A673 (cell line): ENCODE measurements around the gene SLC22A9. TPM values are rescaled to one million over a fixed set of nuclear protein-coding genes. Genes with fewer than 3 reads are reported as not detected.
"Not testable (repeated sequence)": the region's sequence is repeated elsewhere in the genome, so short reads cannot be mapped to it uniquely, and the experiment has no call there.

ENCODE experiments used
- BruUV-seq: library from RNA; stranded (reverse); fragments of 400-500 nt; replicated peaks from 2 replicates; lab custom pipeline; 2021; lab: Mats Ljungman, UMichigan
- CTCF ChIA-PET: fragments of 300-600 bp; sonication (Branson Sonifier 250); formaldehyde crosslinking; loops from one replicate; lab custom pipeline; 2022; ENCODE audit warnings: antibody characterized with exemption; lab: Charles Lee
- POLR2A ChIA-PET: fragments of 300-600 bp; sonication (Branson Sonifier 250); formaldehyde crosslinking; loops from one replicate; lab custom pipeline; 2022; ENCODE audit warnings: antibody characterized with exemption; ENCODE audit not compliant: low non-redundant PET; lab: Charles Lee
- DNase-seq: peaks from one replicate; pipeline ENCODE4 v3.0.0-alpha.2; 2015; ENCODE audit warnings: low spot score
- H3K27ac ChIP-seq: fragments of 200-600 bp; sonication (generic); 2 replicates; pipeline ENCODE4 v1.5.1; 2016; ENCODE audit warnings: mixed run types, low read depth, mild to moderate bottlenecking, mixed read lengths, antibody characterized with exemption, low read length; ENCODE audit not compliant: poor library complexity, severe bottlenecking
- H3K27me3 ChIP-seq: fragments of 200-600 bp; sonication (generic); replicated peaks from 2 replicates; pipeline ENCODE4 v1.6.1; 2017; ENCODE audit warnings: mixed run types, low read depth, mild to moderate bottlenecking, mixed read lengths, antibody characterized with exemption, low read length; ENCODE audit not compliant: insufficient read depth, poor library complexity
- H3K36me3 ChIP-seq: fragments of 200-600 bp; sonication (generic); 2 replicates; pipeline ENCODE4 v1.6.1; 2016; ENCODE audit warnings: mixed run types, mild to moderate bottlenecking, mixed read lengths, antibody characterized with exemption, low read length; ENCODE audit not compliant: insufficient read depth, poor library complexity, severe bottlenecking
- H3K4me1 ChIP-seq: fragments of 200-600 bp; sonication (generic); 2 replicates; pipeline ENCODE4 v1.6.1; 2017; ENCODE audit warnings: mixed run types, mild to moderate bottlenecking, mixed read lengths, antibody characterized with exemption, low read length; ENCODE audit not compliant: insufficient read depth, poor library complexity, severe bottlenecking
- H3K4me3 ChIP-seq: fragments of 200-600 bp; sonication (generic); 2 replicates; pipeline ENCODE4 v1.5.1; 2016; ENCODE audit warnings: low read depth, mixed run types, mild to moderate bottlenecking, mixed read lengths, low read length; ENCODE audit not compliant: poor library complexity, severe bottlenecking
- H3K9me3 ChIP-seq: fragments of 200-600 bp; sonication (generic); 2 replicates; pipeline ENCODE4 v1.6.1; 2016; ENCODE audit warnings: mixed run types, low read depth, mild to moderate bottlenecking, mixed read lengths, antibody characterized with exemption, low read length; ENCODE audit not compliant: poor library complexity, severe bottlenecking
- CTCF ChIP-seq: fragments of 300-800, 200-600 bp; sonication (generic); conservative IDR thresholded peaks from 2 replicates; pipeline ENCODE4 v1.5.1; 2017; ENCODE audit warnings: low read depth, mild to moderate bottlenecking, antibody characterized with exemption, low read length, moderate library complexity, mixed read lengths
- EZH2 ChIP-seq: fragments of 200-600 bp; sonication (generic); IDR thresholded peaks from 2 replicates; pipeline ENCODE4 v1.6.1; 2017; ENCODE audit warnings: borderline replicate concordance, low read depth, mild to moderate bottlenecking, mixed read lengths, antibody characterized with exemption, low read length; ENCODE audit not compliant: poor library complexity, severe bottlenecking
- intact Hi-C: fragments of 100-400 bp; cut with micrococcal nuclease; formaldehyde crosslinking; loops from one replicate; pipeline ENCODE4 v1.10.0; 2022; ENCODE audit not compliant: unreplicated experiment
- total RNA-seq: library from RNA; stranded (reverse); gene quantifications from 2 replicates; pipeline ENCODE4 v1.2.3, GENCODE V29; 2021

The SLC22A9 gene
- total RNA-seq, 1 experiment from 2014 or later: not detected

DNA sequence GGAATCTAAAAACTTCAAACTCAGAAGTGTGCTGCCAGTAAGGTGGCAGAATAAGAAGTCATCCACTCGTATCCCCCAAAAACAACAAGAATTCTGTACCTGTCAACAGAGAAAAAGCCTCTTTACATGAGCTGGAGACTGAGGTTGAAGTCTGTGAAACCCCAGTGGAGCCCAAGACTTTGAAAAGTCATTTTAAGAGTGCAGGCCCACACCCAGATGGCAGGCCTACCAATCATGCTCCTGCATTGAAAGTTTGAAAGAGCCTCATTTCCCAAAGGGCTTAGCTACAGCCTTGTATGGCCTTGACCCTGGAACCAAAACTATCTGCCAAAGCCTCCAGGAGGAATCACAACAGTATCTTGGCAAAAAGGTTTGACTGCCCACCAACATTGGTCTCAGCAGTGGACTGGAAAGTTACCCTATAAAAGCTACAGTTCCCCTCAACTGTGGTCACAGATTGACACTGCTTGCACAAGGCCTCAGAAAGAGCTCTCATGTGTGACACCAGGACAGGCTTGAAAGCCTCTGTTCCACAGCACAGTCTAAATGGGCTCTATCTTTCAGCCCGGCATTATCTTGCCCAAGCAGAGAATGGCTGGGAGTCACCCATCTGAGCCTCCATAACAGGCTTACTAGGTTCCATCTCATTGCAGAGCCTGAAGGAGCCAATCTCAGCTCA is 47.7 kb downstream of the SLC22A9 start:
- Histone ChIP-seq H3K4me1 (no peaks in the 10 kb centered on the region), H3K36me3 (no peaks in the 10 kb centered on the region), H3K9me3 (no peaks in the 10 kb centered on the region), H3K4me3 (no peak overlapping the region), H3K27ac (no peak overlapping the region), H3K27me3 (peaks cover 7% of the 10 kb centered on the region)
- no TSS peak for BruUV-seq
- no peak for DNase-seq
- CTCF ChIA-PET: no interaction called here
- intact Hi-C loops: no loop called here
- POLR2A ChIA-PET: no interaction called here
- TF ChIP-seq EZH2: no peak
- no peak for TF ChIP-seq CTCF

DNA sequence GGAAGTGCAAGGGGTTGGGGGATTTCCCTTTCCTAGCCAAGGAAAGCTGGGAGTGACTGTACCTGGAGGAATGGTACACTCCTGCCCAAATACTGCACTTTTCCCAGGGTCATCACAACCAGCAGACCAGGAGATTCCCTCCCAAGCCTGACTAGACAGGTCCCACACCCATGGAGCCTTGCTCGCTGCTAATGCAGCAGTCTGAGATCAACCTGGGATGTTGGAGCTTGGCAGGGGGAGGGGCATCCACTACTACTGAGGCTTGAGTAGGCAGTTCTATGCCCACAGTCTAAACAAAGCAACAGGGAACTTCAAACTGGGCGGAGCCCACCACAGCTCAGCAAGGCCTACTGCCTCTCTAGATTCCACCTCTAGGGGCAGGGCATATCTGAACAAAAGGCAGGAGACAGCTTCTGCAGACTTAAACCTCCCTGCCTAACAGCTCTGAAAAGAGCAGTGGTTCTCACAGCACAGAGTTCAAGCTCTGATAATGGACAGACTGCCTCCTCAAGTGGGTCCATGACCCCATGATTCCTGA is 58.5 kb downstream of the SLC22A9 start:
- no peaks in the 10 kb centered on the region for H3K36me3 ChIP-seq
- H3K27ac ChIP-seq: no peak overlapping the region
- TF ChIP-seq EZH2: no peak
- TF ChIP-seq CTCF: no peak
- CTCF ChIA-PET: no interaction called here
- intact Hi-C loops: no loop called here
- DNase-seq: no peak
- BruUV-seq: no TSS peak
- POLR2A ChIA-PET: no interaction called here
- H3K27me3 ChIP-seq: peaks cover 7% of the 10 kb centered on the region
- H3K4me3 ChIP-seq: no peak overlapping the region
- H3K4me1 ChIP-seq: no peaks in the 10 kb centered on the region
- H3K9me3 ChIP-seq: no peaks in the 10 kb centered on the region

DNA sequence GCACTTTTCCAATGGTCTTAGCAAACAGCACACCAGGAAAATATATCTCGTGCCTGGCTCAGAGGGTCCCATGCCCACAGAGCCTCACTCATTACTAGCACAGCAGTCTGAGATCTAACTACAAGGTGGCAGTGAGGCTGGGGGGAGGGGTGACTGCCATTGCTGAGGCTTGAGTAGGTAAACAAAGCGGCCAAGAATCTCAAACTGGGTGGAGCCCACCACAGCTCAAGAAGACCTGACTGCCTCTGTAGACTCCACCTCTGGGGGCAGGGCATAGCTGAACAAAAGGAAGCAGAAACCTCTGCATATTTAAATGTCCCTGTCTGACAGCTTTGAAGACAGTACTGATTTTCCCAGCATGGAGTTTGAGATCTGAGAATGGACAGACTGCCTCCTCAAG is 61.1 kb downstream of the SLC22A9 start:
- CTCF ChIA-PET, H3K27ac ChIP-seq, H3K4me1 ChIP-seq, H3K36me3 ChIP-seq, BruUV-seq, DNase-seq, H3K27me3 ChIP-seq, POLR2A ChIA-PET, H3K4me3 ChIP-seq, intact Hi-C loops, H3K9me3 ChIP-seq: not testable (repeated sequence)

DNA sequence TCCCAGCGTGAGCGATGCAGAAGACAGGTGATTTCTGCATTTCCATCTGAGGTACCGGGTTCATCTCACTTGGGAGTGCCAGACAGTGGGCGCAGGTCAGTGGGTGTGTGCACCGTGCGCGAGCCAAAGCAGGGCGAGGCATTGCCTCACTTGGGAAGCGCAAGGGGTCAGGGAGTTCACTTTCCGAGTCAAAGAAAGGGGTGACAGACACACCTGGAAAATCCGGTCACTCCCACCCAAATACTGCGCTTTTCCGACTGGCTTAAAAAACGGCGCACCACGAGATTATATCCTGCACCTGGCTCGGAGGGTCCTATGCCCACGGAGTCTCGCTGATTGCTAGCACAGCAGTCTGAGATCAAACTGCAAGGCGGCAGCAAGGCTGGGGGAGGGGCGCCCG is 65.8 kb downstream of the SLC22A9 start:
- POLR2A ChIA-PET, DNase-seq, H3K27me3 ChIP-seq, BruUV-seq, H3K9me3 ChIP-seq, H3K4me1 ChIP-seq, CTCF ChIA-PET, intact Hi-C loops, H3K27ac ChIP-seq, H3K4me3 ChIP-seq, H3K36me3 ChIP-seq: not testable (repeated sequence)

DNA sequence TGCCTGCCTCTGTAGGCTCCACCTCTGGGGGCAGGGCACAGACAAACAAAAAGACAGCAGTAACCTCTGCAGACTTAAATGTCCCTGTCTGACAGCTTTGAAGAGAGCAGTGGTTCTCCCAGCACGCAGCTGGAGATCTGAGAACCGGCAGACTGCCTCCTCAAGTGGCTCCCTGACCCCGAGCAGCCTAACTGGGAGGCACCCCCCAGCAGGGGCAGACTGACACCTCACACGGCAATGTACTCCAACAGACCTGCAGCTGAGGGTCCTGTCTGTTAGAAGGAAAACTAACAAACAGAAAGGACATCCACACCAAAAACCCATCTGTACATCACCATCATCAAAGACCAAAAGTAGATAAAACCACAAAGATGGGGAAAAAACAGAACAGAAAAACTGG is 66.2 kb downstream of the SLC22A9 start:
- DNase-seq, H3K4me1 ChIP-seq, intact Hi-C loops, H3K36me3 ChIP-seq, H3K27ac ChIP-seq, H3K27me3 ChIP-seq, H3K9me3 ChIP-seq, CTCF ChIA-PET, POLR2A ChIA-PET, BruUV-seq, H3K4me3 ChIP-seq: not testable (repeated sequence)
